H1 (cell line): ENCODE data around the gene HADHB. TPM values are rescaled to one million over a fixed set of nuclear protein-coding genes. Genes with fewer than 3 reads are reported as not detected.

ENCODE experiments used
- CHD1 ChIP-seq: IDR thresholded peaks from 2 replicates; pipeline ENCODE4 v1.6.1; 2012; ENCODE audit warnings: low read depth, low read length, improper control_type of control experiment
- EP300 ChIP-seq, 2 experiments: IDR thresholded peaks; 1 replicate in 1 of 2; 2 replicates in 1 of 2; pipeline ENCODE4 v1.6.1; 2011 to 2012; ENCODE audit warnings: low read depth in 2 of 2, low read length in 2 of 2, mild to moderate bottlenecking in 2 of 2, borderline replicate concordance in 1 of 2, inconsistent platforms in 1 of 2, moderate library complexity in 1 of 2
- KDM4A ChIP-seq: IDR thresholded peaks from one replicate; pipeline ENCODE4 v1.7.1; 2012; ENCODE audit warnings: low read depth, mild to moderate bottlenecking, moderate library complexity, low read length, inconsistent platforms; ENCODE audit not compliant: severe bottlenecking
- SIN3A ChIP-seq, 2 experiments: IDR thresholded peaks in 1 of 2; conservative IDR thresholded peaks in 1 of 2; 2 replicates each; pipeline ENCODE4 v1.6.1; 2011 to 2012; ENCODE audit warnings: low read length in 2 of 2, improper control_type of control experiment in 1 of 2, low read depth in 1 of 2, mild to moderate bottlenecking in 1 of 2
- SRF ChIP-seq: IDR thresholded peaks from 2 replicates; pipeline ENCODE4 v1.6.1; 2011; ENCODE audit warnings: mild to moderate bottlenecking, low read depth, low read length, moderate library complexity
- polyA plus RNA-seq, 7 experiments: library from polyadenylated mRNA; depleted of rRNA in 3 of 7; stranded (reverse) in 5 of 7; unstranded in 2 of 7; fragments of >200 nt in 5 of 7; fragments of 200-250 nt in 2 of 7; gene quantifications; 1 replicate in 5 of 7; 2 replicates in 1 of 7; 4 replicates in 1 of 7; pipeline versions ENCODE4 v1.2.1 to v1.2.3, GENCODE V29; 2011 to 2013; ENCODE audit warnings: missing spikeins in 2 of 7, mixed read lengths in 2 of 7
- total RNA-seq: library from RNA; stranded (reverse); fragmentation: NEBNext Ultra II Directional; extraction: Animal tissue kit (Norgen Biotek cat#: 25700); gene quantifications from 2 replicates; pipeline ENCODE4 v1.2.1, GENCODE V29; 2021

The HADHB gene
- total and polyA plus RNA-seq, 2 of the 8 experiments (the other 6 are each of a cell fraction or from before 2014, with no cell fraction given): 47.7 to 52.3 TPM

DNA sequence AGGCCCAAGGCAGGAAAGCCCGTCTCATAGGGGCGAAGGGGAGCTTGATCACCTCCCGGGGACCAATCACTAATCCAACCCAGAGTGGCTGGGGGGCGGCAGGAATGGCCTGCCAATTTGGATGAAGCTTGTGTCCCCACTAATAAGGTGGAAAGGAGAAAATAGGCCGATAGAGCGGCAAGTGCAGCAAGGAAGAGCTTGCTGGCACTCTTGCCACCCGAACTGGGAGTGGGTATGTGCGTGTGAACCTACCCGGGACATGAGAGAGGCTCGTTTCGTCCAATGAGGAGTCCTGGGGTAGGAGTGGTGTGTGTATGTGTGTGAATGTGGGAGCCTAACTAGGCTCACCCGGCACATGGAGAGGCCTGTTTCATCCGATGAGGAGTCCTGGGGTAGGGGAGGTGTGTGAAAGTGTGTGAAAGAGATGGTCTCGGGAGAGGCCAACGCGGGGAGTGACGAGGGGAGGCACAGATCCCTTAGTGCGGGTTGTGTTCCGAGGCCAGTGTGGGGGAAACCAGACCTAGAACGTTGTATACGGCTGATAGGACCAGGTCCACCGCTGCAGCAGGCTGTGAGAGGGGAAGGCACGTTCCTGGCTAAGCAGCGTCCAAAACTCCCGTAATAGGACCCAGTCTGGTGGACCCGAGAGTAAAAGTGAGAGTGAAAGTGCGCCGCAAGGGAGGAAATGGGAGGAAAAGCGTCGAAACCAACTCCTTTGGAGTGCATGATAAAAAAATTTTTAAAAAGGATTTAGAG, 54.1 kb downstream of the HADHB start (continued):
- TF ChIP-seq CHD1 (0 out of 2 replicates have a peak, but pooled peaks have one; percentile 41), KDM4A (peak; percentile 41), SIN3A (conservative IDR thresholded peaks at IDR 0.05 in 1 of 2, IDR thresholded peaks at IDR 0.05 in 1 of 2; ENCODE audit: low read depth in 1 of 2, low read length in 2 of 2) (no peak), SRF (no peak), EP300 (IDR thresholded peaks at IDR 0.05; ENCODE audit: borderline replicate concordance in 1 of 2, low read depth in 2 of 2, low read length in 2 of 2) (no peak)
- TF ChIP-seq, all 59 proteins: peak for 5
